PC-3 (cell line): ENCODE measurements around the gene GNAZ.

ENCODE experiments used
- EZH2phosphoT487 ChIP-seq: fragments of 300-600 bp; sonication (generic); IDR thresholded peaks from 2 replicates; pipeline ENCODE4 v1.6.1; 2018; ENCODE audit warnings: mild to moderate bottlenecking, antibody characterized with exemption, low read length, borderline replicate concordance
- TF ChIP-seq, protein P1 (sequence below): fragments of 300-600 bp; sonication (generic); conservative IDR thresholded peaks from 2 replicates; pipeline ENCODE4 v1.5.1; 2017; ENCODE audit warnings: antibody characterized with exemption, low read depth, mild to moderate bottlenecking, low read length

DNA sequence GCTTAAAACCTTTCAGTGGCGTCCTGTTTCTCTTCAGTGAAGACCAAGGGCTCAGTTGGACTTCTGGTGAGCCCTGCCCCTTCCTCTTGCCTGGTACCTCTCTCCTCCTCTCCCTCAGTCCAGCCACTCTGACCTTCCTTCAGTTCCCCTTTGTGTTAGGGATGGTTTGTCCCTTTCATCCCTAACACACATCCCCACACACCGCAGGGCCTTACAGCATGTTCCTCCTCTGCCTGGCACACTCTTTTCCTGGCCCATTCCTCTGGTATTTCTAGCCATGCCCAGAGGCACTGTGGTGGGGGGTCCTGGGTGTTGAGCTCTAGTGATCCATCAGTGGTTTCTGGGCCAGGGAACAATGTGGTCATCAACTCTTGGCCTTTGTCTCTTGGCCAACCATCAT, 21.4 kb downstream of the GNAZ start:
- TF ChIP-seq, protein P1, sequence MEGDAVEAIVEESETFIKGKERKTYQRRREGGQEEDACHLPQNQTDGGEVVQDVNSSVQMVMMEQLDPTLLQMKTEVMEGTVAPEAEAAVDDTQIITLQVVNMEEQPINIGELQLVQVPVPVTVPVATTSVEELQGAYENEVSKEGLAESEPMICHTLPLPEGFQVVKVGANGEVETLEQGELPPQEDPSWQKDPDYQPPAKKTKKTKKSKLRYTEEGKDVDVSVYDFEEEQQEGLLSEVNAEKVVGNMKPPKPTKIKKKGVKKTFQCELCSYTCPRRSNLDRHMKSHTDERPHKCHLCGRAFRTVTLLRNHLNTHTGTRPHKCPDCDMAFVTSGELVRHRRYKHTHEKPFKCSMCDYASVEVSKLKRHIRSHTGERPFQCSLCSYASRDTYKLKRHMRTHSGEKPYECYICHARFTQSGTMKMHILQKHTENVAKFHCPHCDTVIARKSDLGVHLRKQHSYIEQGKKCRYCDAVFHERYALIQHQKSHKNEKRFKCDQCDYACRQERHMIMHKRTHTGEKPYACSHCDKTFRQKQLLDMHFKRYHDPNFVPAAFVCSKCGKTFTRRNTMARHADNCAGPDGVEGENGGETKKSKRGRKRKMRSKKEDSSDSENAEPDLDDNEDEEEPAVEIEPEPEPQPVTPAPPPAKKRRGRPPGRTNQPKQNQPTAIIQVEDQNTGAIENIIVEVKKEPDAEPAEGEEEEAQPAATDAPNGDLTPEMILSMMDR, result no peak
- TF ChIP-seq EZH2phosphoT487, result no peak
